ENCODE data around the gene CD47.

DNA sequence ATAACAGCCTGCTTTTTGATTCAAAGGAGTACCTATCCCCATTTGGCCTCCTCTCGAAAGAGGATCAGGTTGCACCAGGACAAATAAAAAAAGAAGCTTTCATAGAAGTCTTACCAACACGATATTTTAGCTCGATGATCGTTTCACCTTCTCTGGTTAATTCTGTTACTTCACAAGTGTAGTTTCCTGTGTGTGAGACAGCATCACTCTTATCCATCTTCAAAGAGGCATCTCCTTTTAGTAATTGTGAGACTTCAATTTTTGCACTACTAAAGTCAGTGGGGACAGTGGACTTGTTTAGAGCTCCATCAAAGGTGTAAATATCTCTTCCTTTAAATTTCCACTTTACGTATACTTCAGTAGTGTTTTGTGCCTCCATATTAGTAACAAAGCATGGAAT, 11.0 kb downstream of the CD47 start:
- TF ChIP-seq ZNF384 (IDR thresholded peaks at IDR 0.05; ENCODE audit: borderline replicate concordance, low read depth, low read length): no peak
- TF ChIP-seq EP300 (IDR thresholded peaks at IDR 0.05; ENCODE audit: borderline replicate concordance in 1 of 2, control insufficient read depth in 1 of 2, low read depth in 2 of 2, low read length in 2 of 2): no peak
- TF ChIP-seq STAT3 (IDR thresholded peaks at IDR 0.05; ENCODE audit: low read depth, low read length): no peak
- no peak for TF ChIP-seq PRDM15 (CRISPR knock-in tag; IDR thresholded peaks at IDR 0.05)
- TF ChIP-seq, protein P1, sequence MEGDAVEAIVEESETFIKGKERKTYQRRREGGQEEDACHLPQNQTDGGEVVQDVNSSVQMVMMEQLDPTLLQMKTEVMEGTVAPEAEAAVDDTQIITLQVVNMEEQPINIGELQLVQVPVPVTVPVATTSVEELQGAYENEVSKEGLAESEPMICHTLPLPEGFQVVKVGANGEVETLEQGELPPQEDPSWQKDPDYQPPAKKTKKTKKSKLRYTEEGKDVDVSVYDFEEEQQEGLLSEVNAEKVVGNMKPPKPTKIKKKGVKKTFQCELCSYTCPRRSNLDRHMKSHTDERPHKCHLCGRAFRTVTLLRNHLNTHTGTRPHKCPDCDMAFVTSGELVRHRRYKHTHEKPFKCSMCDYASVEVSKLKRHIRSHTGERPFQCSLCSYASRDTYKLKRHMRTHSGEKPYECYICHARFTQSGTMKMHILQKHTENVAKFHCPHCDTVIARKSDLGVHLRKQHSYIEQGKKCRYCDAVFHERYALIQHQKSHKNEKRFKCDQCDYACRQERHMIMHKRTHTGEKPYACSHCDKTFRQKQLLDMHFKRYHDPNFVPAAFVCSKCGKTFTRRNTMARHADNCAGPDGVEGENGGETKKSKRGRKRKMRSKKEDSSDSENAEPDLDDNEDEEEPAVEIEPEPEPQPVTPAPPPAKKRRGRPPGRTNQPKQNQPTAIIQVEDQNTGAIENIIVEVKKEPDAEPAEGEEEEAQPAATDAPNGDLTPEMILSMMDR (IDR thresholded peaks at IDR 0.05 in 2 of 3, conservative IDR thresholded peaks at IDR 0.05 in 1 of 3; ENCODE audit: control insufficient read depth in 2 of 3, extremely low read depth in 1 of 3, insufficient read depth in 1 of 3, low read depth in 3 of 3, low read length in 3 of 3): no peak
- TF ChIP-seq BHLHE40 (IDR thresholded peaks at IDR 0.05; ENCODE audit: borderline replicate concordance in 1 of 2, low read depth in 2 of 2, low read length in 1 of 2): no peak
- TF ChIP-seq REST (IDR thresholded peaks at IDR 0.05; ENCODE audit: low read depth, low read length): no peak
- TF ChIP-seq POLR2A (IDR thresholded peaks at IDR 0.05; ENCODE audit: low read depth, low read length): no peak
- TF ChIP-seq, protein P2, sequence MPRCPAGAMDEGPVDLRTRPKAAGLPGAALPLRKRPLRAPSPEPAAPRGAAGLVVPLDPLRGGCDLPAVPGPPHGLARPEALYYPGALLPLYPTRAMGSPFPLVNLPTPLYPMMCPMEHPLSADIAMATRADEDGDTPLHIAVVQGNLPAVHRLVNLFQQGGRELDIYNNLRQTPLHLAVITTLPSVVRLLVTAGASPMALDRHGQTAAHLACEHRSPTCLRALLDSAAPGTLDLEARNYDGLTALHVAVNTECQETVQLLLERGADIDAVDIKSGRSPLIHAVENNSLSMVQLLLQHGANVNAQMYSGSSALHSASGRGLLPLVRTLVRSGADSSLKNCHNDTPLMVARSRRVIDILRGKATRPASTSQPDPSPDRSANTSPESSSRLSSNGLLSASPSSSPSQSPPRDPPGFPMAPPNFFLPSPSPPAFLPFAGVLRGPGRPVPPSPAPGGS (IDR thresholded peaks at IDR 0.05; ENCODE audit: borderline replicate concordance, insufficient read depth, low read depth, low read length, poor library complexity, severe bottlenecking): no peak
- TF ChIP-seq, protein P3, sequence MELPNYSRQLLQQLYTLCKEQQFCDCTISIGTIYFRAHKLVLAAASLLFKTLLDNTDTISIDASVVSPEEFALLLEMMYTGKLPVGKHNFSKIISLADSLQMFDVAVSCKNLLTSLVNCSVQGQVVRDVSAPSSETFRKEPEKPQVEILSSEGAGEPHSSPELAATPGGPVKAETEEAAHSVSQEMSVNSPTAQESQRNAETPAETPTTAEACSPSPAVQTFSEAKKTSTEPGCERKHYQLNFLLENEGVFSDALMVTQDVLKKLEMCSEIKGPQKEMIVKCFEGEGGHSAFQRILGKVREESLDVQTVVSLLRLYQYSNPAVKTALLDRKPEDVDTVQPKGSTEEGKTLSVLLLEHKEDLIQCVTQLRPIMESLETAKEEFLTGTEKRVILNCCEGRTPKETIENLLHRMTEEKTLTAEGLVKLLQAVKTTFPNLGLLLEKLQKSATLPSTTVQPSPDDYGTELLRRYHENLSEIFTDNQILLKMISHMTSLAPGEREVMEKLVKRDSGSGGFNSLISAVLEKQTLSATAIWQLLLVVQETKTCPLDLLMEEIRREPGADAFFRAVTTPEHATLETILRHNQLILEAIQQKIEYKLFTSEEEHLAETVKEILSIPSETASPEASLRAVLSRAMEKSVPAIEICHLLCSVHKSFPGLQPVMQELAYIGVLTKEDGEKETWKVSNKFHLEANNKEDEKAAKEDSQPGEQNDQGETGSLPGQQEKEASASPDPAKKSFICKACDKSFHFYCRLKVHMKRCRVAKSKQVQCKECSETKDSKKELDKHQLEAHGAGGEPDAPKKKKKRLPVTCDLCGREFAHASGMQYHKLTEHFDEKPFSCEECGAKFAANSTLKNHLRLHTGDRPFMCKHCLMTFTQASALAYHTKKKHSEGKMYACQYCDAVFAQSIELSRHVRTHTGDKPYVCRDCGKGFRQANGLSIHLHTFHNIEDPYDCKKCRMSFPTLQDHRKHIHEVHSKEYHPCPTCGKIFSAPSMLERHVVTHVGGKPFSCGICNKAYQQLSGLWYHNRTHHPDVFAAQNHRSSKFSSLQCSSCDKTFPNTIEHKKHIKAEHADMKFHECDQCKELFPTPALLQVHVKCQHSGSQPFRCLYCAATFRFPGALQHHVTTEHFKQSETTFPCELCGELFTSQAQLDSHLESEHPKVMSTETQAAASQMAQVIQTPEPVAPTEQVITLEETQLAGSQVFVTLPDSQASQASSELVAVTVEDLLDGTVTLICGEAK (IDR thresholded peaks at IDR 0.05; ENCODE audit: borderline replicate concordance): no peak
- no peak for TF ChIP-seq ZNF274 (IDR thresholded peaks at IDR 0.05; ENCODE audit: insufficient read depth, insufficient read length)
- TF ChIP-seq, protein P4, sequence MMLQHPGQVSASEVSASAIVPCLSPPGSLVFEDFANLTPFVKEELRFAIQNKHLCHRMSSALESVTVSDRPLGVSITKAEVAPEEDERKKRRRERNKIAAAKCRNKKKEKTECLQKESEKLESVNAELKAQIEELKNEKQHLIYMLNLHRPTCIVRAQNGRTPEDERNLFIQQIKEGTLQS (IDR thresholded peaks at IDR 0.05; ENCODE audit: borderline replicate concordance, extremely low read depth, low read depth, low read length): no peak
- TF ChIP-seq SIX5 (IDR thresholded peaks at IDR 0.05; ENCODE audit: low read depth, low read length, severe bottlenecking): no peak
